HEK293T (cell line): ENCODE data around the gene IGF2BP1.

Experiments used
- BHLHE40 ChIP-seq: fragments of 450-650 bp; IDR thresholded peaks from 2 replicates; pipeline ENCODE4 v1.6.1; 2016; ENCODE audit warnings: mild to moderate bottlenecking, moderate library complexity, borderline replicate concordance
- HDGF ChIP-seq: fragments of 450-650 bp; IDR thresholded peaks from 2 replicates; pipeline ENCODE4 v1.6.1; 2017; ENCODE audit warnings: antibody characterized with exemption, borderline replicate concordance

- no peak for TF ChIP-seq HDGF
- no peak for TF ChIP-seq BHLHE40
These were observed 25.3 kb downstream of the IGF2BP1 start for GRCh38 chr17:49022391-49022941.
